ENCODE results near the gene ZDHHC12.

Gene ZDHHC12

DNA sequence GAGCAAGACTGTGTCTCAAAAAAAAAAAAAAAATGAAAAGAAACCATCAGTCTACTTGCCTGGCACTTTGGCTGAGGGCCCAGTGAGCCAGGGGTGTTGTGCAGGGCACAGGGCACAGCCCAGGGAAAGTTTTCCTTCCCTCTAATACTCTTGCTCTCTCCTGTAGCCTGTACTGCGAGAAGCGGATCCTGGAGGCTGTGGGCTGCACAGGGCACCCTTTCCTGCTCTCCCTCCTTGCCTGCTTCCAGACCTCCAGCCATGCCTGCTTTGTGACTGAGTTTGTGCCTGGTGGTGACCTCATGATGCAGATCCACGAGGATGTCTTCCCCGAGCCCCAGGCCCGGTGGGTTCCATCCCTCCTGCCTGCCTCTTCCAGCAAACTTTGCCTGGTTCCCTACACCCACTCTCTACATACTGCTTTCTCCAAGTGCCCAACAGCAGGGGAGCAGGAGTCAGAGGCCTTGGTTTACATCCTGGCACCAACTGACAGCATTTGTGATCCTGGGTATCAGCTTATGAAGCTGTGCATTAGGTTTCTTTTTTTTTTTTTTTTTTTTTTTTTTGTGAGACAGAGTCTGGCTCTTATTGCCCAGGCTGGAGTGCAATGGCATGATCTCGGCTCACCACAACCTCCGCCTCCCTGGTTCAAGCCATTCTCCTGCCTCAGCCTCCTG lies 7.2 kb downstream of the ZDHHC12 start:
- TF ChIP-seq ZFX (IDR thresholded peaks at IDR 0.05) (no peak), CTCF (conservative IDR thresholded peaks at IDR 0.05) (no peak)
- no peak overlapping the region for H3K27ac ChIP-seq

GRCh38 chr9:128715436-128715750 lies 8.5 kb downstream of the ZDHHC12 start:
- H3K27ac ChIP-seq = no peak overlapping the region
- TF ChIP-seq ZFX (IDR thresholded peaks at IDR 0.05) = no peak
- no peak for TF ChIP-seq CTCF (conservative IDR thresholded peaks at IDR 0.05)

DNA sequence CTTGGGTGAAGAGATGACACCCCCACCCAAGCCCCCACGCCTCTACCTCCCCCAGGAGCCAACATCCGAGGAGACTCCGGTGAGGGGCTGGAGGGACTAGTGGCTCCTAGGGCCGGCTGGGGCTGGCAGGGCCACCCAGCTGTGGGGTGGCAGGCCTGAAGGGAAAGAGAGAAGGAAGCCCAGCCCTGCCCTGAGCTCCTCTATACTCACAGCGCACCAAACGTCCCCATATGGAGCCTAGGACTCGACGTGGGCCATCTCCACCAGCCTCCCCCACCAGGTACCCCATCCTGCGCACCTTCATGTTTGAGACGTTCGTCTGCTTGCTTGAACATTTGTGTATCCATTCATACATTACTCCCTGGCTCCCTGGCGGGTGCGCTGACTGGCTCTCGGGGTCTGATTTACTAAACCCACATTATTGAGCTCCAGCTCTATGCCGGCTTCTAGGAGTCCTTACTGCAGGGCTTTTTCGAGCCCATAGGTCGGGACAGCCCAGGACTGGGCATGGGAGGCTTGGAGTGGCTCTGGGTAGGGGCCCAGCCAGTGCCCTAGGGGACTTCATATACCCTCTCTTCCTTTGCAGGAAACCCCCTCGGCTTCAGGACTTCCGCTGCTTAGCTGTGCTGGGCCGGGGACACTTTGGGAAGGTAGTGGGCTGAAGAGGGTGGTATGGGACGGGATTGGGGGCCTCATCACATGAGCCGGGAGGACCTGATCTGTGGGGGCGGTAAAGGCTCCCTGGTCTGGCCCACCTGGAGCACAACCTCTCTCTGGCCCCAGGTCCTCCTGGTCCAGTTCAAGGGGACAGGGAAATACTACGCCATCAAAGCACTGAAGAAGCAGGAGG lies 9.1 kb downstream of the ZDHHC12 start:
- H3K27ac ChIP-seq = no peak overlapping the region
- TF ChIP-seq ZFX (IDR thresholded peaks at IDR 0.05) = no peak
- TF ChIP-seq CTCF (conservative IDR thresholded peaks at IDR 0.05) = no peak

- no peak overlapping the region for H3K27ac ChIP-seq
- TF ChIP-seq ZFX (IDR thresholded peaks at IDR 0.05) = no peak
- TF ChIP-seq CTCF (conservative IDR thresholded peaks at IDR 0.05) = no peak
Observed at GRCh38 chr9:128713941-128714573, 9.9 kb downstream of the ZDHHC12 start.

GRCh38 chr9:128713411-128713780 lies 10.5 kb downstream of the ZDHHC12 start:
- H3K27ac ChIP-seq = no peak overlapping the region
- TF ChIP-seq CTCF (conservative IDR thresholded peaks at IDR 0.05) (no peak), ZFX (IDR thresholded peaks at IDR 0.05) (no peak)

GRCh38 chr9:128712451-128713410 lies 11.2 kb downstream of the ZDHHC12 start:
- H3K27ac ChIP-seq = no peak overlapping the region
- TF ChIP-seq ZFX (IDR thresholded peaks at IDR 0.05) (no peak), CTCF (conservative IDR thresholded peaks at IDR 0.05) (no peak)
